Prostate gland (tissue), 2 donors: ENCODE data around the gene MFAP4.

ENCODE experiments used
- POLR2A ChIP-seq: fragments of 450-650 bp; IDR thresholded peaks from one replicate; pipeline ENCODE4 v1.6.1; 2016; ENCODE audit warnings: antibody characterized with exemption, mild to moderate bottlenecking
- TF ChIP-seq, protein P1 (sequence below), 4 experiments: fragments of 200-600 bp in 2 of 4; fragments of 450-650 bp in 2 of 4; sonication (generic) in 2 of 4; IDR thresholded peaks; 1 replicate in 3 of 4; 2 replicates in 1 of 4; pipeline ENCODE4 v1.5.1; 2016 to 2019; ENCODE audit warnings: antibody characterized with exemption in 4 of 4, mild to moderate bottlenecking in 2 of 4, moderate library complexity in 2 of 4

DNA sequence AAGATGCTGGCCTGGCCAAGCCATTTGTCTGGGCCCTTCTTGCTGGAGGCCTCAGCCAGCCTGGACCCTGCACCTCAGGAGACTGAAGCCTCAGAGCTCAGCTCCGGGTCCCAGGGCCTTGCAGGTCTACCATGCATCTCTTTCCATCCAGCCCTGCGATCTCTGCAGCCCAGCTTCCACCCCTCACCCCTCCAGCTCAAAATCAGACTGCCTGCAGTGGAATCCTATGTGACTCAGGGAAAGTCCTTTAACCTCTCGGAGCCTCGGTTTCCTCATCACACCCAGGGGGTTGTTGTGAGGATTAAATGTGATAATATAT is 21.5 kb downstream of the MFAP4 start:
- TF ChIP-seq, protein P1, sequence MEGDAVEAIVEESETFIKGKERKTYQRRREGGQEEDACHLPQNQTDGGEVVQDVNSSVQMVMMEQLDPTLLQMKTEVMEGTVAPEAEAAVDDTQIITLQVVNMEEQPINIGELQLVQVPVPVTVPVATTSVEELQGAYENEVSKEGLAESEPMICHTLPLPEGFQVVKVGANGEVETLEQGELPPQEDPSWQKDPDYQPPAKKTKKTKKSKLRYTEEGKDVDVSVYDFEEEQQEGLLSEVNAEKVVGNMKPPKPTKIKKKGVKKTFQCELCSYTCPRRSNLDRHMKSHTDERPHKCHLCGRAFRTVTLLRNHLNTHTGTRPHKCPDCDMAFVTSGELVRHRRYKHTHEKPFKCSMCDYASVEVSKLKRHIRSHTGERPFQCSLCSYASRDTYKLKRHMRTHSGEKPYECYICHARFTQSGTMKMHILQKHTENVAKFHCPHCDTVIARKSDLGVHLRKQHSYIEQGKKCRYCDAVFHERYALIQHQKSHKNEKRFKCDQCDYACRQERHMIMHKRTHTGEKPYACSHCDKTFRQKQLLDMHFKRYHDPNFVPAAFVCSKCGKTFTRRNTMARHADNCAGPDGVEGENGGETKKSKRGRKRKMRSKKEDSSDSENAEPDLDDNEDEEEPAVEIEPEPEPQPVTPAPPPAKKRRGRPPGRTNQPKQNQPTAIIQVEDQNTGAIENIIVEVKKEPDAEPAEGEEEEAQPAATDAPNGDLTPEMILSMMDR (IDR thresholded peaks at IDR 0.05): no peak
- TF ChIP-seq POLR2A: no peak
